ENCODE data around the gene AURKA.

AURKA gene

DNA sequence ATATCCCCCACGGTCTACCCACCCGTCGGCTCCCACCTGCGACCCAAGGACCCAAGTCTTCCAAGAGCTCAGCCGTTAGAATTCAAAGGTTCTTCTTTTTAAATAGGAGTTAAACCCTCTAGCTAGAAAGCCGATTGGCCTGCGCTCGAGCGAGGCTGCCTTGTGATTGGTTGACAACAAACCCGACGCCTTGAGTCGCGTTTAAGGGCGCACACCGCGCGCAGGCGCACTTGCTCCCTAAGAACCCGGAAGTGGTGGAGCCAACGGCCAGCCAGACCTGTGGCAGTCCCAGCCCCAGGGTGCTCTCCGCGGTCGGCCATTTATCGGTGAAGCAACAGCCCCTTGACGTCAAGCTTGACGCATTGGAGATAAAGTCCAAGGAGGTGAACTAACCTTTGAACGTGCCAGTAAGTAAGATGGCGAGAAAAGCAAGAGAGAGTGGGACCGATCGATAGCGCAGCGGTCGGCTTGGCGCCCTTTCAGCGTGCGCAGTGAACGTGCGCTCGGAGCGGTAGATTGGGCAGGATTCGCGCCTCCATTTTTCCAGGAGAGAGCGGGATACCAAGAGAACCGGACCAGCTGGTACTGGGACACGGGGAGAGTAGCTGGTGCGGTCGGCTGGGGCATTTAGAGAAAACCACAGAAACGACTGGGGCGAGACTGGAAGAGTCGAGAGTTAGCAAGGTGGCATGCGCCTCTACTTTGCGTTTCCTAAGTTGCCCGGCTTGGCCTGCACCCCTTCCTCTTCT lies at the start of gene AURKA, which contains the start of gene CSTF1:
AURKA (minus strand) TSS at position 84 of the 749 bp plus-strand sequence. CDS start 4,018 bp downstream, outside the sequence.
CSTF1 (plus strand) TSS at position 514 of the 749 bp plus-strand sequence. CDS start 2,908 bp downstream, outside the sequence.
- peak; percentile 96 for DNase-seq

DNA sequence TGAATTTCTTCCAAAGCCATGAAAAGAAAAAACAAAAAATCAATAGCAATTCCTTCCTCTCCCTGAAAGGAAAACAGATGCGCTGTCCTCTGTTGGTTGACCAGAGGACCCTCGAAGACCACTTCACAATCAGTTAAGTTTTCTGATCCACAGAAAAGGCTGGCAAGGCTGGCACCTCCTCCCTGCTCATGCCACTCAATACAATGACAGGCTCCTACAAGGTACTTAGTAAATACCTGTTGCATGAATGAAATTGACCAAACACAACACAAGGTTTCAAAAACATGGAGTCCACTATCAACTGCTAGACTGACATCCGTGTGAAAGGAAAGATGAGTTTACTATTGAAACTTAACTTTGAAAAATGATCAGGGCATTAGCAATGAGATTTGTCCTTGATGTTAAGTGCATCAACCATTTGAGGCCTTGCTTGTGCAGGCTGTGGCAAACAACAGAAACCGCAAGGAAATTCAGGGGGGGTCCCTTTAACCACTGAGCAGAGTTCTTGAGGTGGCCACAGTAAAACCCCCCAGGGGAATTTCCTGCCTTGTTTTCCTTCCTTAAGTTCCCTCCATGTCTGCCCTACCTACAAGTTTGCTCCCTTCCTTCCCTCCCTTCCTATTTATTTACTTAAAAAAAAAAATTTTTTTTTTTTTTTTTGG lies 48.5 kb upstream of the AURKA start:
- DNase-seq: peak; percentile 21

DNA sequence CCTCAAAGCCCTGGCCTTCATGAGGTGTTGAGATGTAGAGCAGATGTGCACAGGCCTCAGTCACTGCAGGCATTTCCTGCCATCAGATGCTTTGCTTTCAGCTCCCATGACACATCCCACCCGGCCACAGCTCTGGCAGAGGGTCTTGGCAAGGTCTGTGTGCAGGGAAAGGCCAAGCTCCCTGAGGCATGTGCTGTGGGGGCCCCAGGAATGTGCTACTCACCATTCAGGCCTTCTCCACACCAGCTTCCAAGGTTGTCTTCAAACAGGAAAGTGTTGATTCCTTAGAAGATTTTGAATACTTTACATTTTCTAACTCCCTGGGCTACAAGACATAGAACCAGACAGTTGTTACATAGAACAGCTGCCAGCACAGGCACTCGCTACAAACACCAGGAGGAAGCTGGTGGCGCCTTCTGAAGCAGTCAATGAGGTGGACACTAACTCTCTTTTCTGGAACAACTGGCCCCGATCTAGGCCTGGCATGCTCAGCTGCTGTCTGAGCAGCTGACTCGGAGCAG lies 47.8 kb upstream of the AURKA start:
- no peak for DNase-seq

DNA sequence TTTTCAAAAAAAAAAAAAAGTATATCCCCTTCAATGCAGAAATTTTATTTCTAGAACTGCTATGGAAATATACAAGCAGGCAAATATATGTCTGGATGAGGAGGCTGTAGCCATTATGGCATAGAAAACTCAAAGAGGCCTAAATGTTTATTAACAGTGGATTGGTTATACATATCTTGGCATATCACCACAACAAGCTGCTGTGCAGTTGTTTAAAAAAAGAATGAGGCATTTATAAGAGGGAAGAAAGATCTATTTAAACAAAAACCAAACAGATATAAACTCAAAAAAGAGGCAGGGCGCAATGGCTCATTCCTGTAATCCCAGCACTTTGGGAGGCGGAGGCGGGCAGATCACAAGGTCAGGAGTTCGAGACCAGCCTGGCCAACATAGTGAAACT lies 46.3 kb upstream of the AURKA start:
- no peak for DNase-seq

GRCh38 chr20:56437196-56437960 lies 45.4 kb upstream of the AURKA start:
- DNase-seq: no peak

DNA sequence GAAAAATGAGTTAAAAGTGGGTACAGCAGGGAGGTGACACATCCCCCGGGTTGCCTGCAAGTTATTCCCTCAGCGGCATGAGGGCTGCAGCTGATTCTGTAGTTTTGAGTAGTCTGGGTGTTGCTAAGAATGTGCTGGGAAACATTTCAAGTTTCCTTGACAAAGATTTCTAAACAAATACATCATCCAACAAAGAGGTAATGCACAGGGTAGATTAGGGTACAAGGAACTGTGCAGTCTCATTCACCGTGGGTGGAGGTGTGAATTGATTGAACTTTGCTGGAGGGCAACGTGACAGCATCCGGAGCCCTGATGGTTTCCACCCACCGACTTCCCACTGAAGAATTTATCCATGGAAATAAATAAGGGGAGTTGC lies 41.9 kb upstream of the AURKA start:
- DNase-seq: no peak

DNA sequence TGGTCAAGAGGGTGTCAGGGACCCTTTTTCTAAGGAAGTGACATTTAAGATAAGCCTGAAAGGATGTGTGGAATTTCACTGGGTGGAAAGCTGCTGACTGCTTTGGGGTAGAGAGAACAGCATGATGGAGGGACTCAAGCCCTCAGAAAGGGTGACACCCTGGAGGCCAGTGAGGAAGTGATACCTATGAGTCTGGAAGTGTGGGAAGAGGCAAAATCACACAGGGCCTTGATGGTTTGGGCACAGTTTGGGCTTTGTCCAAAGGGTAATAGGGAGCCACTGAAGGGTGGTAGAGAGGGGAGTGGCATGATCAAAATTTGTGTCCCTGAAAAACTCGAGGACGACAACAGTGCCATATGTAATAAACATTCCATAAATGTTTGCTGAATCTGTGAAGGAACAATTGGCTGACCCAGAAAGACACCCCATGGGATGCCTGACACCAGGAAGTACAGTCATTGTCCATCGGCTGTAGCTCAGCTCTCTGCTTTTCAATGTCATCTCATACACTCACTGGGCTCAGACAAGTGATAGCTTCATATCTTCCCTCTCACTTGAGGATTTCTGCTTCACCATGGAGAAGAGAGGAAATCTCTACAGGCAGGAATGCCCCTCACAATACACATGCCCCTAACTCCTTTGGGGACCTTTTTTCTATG lies 41.3 kb upstream of the AURKA start:
- DNase-seq: no peak

DNA sequence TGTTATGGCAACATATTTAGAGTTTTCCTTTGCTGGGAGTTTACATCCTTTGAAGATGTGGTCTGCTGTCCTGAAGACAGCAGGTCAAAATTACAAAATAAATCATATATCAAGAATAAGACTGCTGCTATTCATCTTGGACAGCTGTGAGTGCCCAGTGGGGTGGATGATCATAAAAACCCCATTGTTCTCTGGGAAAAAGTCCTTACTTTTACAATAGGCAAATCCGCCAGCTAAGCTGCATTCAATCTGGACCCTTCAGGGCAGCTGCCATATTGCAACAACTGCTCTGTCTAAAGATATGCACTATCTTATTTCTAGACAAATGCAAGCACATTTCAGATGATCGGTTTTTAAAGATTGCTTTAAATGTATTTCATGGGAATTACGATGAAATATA lies 39.5 kb upstream of the AURKA start:
- DNase-seq: no peak

DNA sequence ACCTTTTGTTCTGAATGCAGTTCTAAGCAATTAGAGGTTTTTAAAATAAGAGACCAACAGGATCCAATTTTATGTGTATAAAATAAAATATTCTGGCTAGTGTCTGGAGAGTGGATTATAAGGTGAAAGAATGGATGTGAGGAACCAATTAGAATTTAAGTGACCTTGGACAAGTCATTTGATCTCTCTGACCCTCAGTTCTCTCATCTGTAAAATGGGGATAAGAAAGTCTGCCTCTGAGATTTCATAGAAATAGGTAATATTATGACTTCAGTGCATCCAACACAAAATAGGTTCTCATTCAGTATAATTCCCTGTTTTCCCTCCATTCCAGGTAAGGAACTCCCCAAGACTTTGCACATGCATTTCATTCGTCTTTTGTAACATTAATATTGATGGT lies 38.9 kb upstream of the AURKA start:
- no peak for DNase-seq

- DNase-seq: no peak
These were observed 38.4 kb upstream of the AURKA start for GRCh38 chr20:56430461-56430860.

DNA sequence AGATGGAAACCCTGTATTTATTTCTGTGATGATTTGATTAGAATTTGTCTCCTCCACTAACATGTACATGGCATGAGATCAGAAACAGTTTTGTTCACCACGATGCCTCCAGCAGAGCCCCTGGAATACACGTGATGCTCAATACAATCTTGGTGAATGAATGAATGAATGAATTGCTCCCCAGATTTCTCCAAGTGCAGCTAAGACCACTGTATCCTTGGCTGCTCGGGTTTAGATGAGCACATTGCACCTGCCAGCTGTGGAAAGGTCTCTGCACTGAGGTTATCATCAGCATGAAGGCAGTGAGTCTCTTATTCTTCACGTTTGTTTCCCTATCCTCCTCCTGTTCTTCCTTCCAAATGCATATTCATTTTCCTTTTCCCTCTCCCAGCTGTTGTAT lies 37.9 kb upstream of the AURKA start:
- DNase-seq: no peak

- DNase-seq: peak; percentile 58
These were observed 37.5 kb upstream of the AURKA start for GRCh38 chr20:56429502-56429901.

DNA sequence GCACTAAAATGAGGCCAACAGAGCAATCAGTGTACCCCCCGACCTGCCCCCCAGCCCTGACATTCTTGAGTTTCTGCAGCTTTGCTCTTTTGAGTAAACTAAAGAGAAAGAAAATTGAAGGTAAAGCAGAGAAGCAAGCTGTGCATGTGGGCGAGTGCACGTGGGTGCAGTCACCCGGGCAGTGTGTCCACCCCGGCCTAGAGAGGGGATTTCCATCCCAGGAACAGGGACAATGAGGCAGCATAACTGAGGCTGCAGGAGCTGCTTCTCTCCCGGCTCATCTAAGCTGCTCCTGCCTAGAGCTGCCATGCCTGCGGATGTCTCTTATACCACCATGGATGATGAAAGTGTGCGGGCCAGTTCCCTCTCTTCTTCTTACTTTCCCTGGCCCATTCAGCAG lies 36.9 kb upstream of the AURKA start:
- no peak for DNase-seq

GRCh38 chr20:56428410-56428809 lies 36.4 kb upstream of the AURKA start:
- no peak for DNase-seq

GRCh38 chr20:56427797-56428196 lies 35.8 kb upstream of the AURKA start:
- no peak for DNase-seq

DNA sequence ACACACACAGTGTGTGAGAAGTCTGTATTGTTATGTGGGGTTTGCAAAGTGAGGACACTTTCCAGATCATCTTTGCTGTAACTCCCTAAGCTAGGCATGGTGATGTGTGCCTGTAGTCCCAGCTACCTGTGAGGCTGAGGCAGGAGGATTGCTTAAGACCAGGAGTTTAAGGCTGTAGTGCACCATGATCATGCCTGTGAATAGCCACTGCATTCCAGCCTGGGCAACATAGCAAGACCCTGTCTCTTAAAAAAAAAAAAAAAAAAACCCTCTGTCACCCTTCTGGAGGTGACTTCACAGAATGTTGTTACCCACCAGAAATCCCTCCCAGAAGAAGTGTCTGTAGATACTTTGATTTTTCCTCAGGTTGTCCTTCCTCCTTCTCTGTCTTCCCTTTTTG lies 34.9 kb upstream of the AURKA start:
- DNase-seq: no peak

DNA sequence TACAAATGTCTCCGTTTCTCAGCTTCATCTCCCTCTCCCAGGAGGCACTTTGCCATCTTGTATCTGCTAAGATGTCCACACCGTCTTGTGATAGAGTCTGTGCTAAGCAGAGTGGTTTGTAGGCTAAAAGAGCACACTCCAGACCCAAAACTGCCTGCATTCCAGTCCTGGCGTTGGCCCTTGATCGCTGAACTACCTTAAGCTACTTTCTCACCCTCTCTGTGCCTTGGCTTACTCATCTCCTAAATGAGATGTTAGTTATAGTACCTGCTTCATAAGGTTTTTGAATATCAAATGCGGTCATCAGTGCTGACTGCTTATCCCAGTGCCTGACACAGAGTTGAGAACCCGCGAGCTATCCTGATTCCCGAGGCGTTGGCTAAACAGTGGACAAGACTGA lies 34.0 kb upstream of the AURKA start:
- no peak for DNase-seq

GRCh38 chr20:56424931-56425330 lies 32.9 kb upstream of the AURKA start:
- no peak for DNase-seq

GRCh38 chr20:56423886-56424285 lies 31.9 kb upstream of the AURKA start:
- no peak for DNase-seq

DNA sequence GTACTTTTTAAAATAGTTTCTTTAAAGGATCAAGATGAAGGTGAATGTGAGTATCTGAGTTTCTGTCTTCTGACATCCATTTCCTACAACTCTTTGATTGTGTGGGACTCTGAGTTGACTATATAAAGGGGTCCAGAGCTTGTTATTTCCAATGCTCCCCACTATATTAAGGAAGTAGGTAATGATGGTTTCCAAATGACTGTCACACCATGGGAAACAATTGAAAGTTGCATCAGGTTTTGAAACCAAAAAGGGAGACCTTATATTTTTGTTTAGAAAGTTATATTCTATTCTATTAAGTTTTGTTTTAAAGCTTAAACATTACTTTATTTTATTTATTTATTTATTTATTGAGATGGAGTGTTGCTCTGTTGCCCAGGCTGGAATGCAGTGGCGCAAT lies 31.2 kb upstream of the AURKA start:
- no peak for DNase-seq

DNA sequence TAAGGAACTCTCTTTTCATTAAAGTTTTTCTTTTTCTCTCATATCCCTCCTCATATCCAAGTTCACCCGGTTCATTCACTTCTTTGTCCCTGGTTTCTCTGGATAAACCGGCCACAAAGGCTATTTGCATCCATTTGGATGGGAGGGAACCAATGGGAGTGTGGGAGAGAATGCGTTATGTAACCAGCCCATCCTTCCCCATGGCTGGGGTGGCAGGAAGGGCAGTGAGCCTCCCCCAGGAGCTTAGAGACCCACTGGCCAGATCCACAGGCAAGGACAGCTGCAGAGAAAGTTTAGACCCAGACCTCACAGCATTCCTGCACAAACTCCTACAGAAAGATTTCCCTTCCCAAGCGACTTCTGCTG lies 30.8 kb upstream of the AURKA start:
- DNase-seq: no peak

DNA sequence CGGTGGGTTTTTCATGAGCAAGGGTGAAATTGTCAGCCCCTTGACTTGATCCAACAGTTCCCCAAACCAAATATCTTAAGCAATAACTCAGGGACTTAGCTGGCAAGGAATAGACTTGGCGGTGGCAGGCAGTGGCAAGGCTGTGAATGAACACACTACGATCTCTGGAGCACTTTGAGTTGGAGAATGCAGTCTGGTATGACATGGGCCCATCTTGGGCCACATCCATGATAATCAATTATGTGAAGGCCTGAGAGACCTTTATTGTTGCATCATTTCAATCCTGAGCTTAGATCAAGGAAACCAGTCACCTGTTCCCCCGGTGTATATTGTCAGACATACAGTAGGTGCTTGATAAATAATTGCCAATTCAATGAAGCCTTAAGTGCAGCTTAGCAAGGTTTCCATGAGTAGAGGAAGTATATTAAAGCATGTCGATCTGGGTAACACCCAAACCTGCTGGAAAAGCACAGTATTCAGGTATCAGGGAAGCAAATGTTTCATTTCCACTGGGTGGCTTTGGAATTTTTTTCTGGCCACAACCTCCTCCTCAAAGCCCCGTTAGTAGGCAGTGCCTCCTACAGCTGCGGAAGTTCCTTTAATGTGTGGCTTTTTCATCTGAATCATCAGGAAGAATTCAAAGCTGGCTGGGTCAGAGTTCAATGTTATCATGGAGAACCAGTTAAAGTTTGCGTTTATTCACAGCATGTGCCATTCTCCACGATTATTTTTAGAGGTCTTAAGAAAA lies 30.2 kb upstream of the AURKA start:
- DNase-seq: no peak

Data from activated T-cell treated with anti-CD3 and anti-CD28 coated beads for 4 hours (primary cell).